GM08714 (cell line): Measurements from ENCODE around the gene VDAC2.
"Not testable (repeated sequence)": the region's sequence is repeated elsewhere in the genome, so short reads cannot be mapped to it uniquely, and the experiment has no call there.

Source experiments
- H3K4me3 ChIP-seq: fragments of 200-500 bp; sonication (Bioruptor generic); 2 replicates; pipeline ENCODE4 v1.5.1; 2014; ENCODE audit warnings: mild to moderate bottlenecking, low read length, inconsistent platforms
- ZNF274 ChIP-seq: IDR thresholded peaks from 2 replicates; pipeline ENCODE4 v1.6.1; 2012; ENCODE audit warnings: mild to moderate bottlenecking, low read depth, low read length

Gene VDAC2

DNA sequence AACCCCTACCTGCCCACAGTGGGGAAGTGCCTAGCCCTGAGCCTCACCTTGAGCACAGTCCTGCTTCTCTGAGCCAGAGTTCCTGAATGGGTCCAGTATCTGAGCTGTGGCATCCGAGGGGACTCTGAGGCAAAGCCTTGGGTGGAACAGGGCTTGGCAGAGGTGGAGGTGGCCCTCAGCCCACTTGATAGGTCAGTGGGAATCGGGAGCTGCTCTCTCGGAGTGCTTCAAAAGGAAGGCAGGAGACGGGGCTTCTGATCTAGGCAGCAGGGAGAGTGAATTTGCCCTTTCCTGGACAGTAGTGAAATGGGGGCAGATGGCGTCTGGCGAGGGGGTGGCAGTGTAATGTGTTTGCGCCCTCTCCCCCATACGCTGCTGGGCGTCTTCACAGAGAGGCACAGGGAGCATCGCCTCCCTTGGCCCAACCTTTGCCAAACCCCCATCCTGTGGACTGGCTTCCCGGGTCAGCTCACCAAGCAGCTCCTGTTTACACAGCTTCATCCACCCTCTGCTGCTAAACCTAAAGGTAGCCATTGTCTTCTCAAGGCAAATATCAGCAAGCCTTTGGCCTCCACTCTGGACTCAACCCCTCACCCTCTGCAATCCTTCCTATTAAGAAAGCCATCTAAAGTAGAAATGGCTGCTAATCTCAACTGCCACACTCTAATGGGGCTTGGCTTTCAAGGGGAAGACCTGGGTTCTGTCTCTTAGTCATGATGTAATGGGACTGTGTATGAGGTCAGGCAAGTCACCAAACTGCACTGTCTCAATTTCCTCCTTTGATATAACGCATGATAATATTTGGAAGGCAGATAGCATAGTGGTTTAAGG, 21.1 kb upstream of the VDAC2 start:
- no peak overlapping the region for H3K4me3 ChIP-seq
- no peak for TF ChIP-seq ZNF274

GRCh38 chr10:75191821-75192568, 18.6 kb upstream of the VDAC2 start:
- H3K4me3 ChIP-seq, result no peak overlapping the region
- no peak for TF ChIP-seq ZNF274

GRCh38 chr10:75194625-75195024, 16.0 kb upstream of the VDAC2 start:
- not testable (repeated sequence) for H3K4me3 ChIP-seq

DNA sequence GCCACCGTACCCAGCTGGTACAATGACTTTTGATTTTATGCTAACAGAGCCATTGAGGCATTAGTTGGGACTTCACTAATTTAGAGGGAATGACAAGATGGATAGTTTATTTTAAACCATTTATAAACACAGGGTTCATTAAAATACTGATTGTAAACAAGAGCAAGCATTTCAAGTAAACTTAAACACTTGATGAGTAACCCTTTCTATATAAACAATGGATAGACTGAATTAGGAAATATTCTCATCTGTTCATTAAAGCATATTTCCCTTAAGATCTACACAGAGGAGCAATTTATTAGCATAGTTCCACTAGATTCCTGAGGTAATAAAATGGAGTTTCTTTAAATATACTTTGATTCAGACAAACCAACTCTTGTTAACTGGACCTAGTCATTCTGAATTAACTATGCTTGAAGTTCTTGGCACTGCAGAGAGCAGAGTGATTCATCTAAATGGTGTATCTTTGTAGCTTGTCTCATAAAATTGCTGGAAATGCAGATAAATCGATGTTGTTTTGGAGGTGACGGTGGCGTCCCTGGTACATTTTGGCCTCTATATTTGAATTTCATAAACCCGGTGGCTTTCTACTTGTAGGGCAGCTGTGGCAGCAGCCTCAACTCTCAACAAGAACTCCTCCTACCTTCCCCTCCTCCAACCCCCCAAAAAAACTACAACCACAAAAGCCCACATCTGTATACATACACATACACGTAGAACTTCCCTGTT, 15.4 kb upstream of the VDAC2 start:
- TF ChIP-seq ZNF274, result no peak
- no peak overlapping the region for H3K4me3 ChIP-seq

DNA sequence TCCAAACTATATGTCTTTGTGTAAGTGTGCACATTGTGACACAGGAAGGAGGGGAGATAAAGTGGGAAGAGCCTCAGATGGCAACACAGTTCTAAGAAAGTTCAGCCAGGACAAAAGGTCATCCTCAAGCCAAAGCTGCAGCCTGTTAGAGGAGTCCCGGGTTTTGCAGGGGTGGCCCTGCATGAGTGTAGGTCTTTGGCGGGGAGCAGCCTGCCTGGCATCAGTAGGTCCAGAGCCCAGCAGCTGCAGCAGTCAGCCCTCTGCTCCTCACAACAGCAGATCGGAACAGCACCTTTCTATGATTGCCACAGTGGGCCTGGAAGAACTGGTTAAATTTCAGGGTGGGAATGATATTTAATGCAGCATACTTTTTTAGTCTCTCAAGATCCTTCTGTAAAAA, 13.5 kb upstream of the VDAC2 start:
- no peak overlapping the region for H3K4me3 ChIP-seq

GRCh38 chr10:75197906-75198305, 12.7 kb upstream of the VDAC2 start:
- TF ChIP-seq ZNF274, result no peak

More for the DNA sequence above, 13.5 kb upstream of the VDAC2 start:
- no peak for TF ChIP-seq ZNF274

DNA sequence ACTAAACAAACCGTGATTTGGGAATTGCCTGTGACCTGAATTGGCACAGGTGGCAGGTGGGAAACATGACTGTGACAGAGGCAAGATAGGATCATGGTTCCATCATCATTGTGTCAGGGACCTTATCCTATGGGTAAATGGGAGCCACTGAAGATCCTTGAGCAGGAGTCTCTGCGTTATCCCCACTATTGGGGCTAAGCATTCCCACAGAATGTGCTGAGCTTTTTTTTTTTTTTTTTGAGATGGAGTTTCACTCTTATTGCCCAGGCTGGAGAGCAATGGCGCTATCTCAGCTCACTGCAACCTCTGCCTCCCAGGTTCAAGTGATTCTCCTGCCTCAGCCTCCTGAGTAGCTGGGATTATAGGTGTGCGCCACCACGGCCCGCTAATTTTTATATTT, 10.6 kb upstream of the VDAC2 start:
- H3K4me3 ChIP-seq, result not testable (repeated sequence)

More at GRCh38 chr10:75197906-75198305, 12.7 kb upstream of the VDAC2 start:
- no peak overlapping the region for H3K4me3 ChIP-seq

GRCh38 chr10:75201793-75202307, 8.7 kb upstream of the VDAC2 start:
- H3K4me3 ChIP-seq, result no peak overlapping the region
- TF ChIP-seq ZNF274, result no peak

- H3K4me3 ChIP-seq, result no peak overlapping the region
- TF ChIP-seq ZNF274, result no peak
Observed at GRCh38 chr10:75202321-75203045, 8.1 kb upstream of the VDAC2 start.

- not testable (repeated sequence) for H3K4me3 ChIP-seq
Observed at GRCh38 chr10:75203046-75203620, 7.5 kb upstream of the VDAC2 start.

GRCh38 chr10:75203724-75204123, 6.9 kb upstream of the VDAC2 start:
- no peak overlapping the region for H3K4me3 ChIP-seq
- no peak for TF ChIP-seq ZNF274

GRCh38 chr10:75205908-75206307, 4.7 kb upstream of the VDAC2 start:
- no peak overlapping the region for H3K4me3 ChIP-seq
- TF ChIP-seq ZNF274, result no peak

GRCh38 chr10:75206638-75207037, 4.0 kb upstream of the VDAC2 start:
- not testable (repeated sequence) for H3K4me3 ChIP-seq
